ENCODE results near the gene NAXE.
"Not testable (repeated sequence)": the region's sequence is repeated elsewhere in the genome, so short reads cannot be mapped to it uniquely, and the experiment has no call there.

NAXE gene

DNA sequence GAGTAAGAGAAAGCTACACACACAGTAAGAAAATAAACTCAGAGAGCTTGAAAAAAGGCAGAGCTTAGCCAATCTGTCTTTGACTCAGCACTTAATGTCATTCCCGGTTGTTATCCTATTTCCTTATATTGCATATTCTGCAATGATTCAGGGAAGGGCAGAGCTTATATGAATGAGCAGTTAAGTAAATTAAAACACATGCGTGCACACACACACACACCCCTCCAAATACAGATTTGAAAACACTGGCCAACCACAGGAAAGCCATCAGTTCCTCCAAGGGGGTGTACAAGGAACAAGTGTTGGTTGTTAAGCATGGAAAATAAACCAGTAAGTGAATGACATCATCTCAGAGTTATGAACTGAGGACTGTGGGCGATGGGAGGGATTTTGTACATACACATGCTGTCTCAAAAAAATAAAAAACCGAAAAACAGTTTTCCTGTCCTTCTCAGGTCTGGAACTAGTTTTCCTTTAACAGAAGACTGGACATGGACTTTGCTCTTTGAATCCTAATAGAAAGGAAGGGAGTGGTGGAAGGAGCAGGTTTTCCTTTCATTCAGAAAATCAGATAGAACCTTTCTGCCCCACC, 20.2 kb upstream of the NAXE start:
- no peak for DNase-seq (ENCODE audit: low read depth)

- DNase-seq (ENCODE audit: low read depth), result peak; percentile 64
These were observed 19.5 kb upstream of the NAXE start, which contains the start of gene IQGAP3 for GRCh38 chr1:156571919-156572662. TSS of gene IQGAP3 (minus strand) at chr1:156572565. CDS start at chr1:156572529, 36 bp downstream.

GRCh38 chr1:156572663-156573018, 18.9 kb upstream of the NAXE start:
- no peak for DNase-seq (ENCODE audit: low read depth)

GRCh38 chr1:156574039-156574633, 17.4 kb upstream of the NAXE start:
- no peak for DNase-seq (ENCODE audit: low read depth)

- no peak for DNase-seq (ENCODE audit: low read depth)
These were observed 14.0 kb upstream of the NAXE start for GRCh38 chr1:156577550-156577949.

- no peak for DNase-seq (ENCODE audit: low read depth)
These were observed 13.5 kb upstream of the NAXE start for GRCh38 chr1:156578055-156578454.

- no peak for DNase-seq (ENCODE audit: low read depth)
These were observed 12.1 kb upstream of the NAXE start, which contains the start of gene TTC24 for GRCh38 chr1:156579472-156579871. TSS of gene TTC24 (plus strand) at chr1:156579723. CDS start at chr1:156581365, 1,642 bp downstream.

GRCh38 chr1:156581661-156582387, 9.8 kb upstream of the NAXE start:
- no peak for DNase-seq (ENCODE audit: low read depth)

DNA sequence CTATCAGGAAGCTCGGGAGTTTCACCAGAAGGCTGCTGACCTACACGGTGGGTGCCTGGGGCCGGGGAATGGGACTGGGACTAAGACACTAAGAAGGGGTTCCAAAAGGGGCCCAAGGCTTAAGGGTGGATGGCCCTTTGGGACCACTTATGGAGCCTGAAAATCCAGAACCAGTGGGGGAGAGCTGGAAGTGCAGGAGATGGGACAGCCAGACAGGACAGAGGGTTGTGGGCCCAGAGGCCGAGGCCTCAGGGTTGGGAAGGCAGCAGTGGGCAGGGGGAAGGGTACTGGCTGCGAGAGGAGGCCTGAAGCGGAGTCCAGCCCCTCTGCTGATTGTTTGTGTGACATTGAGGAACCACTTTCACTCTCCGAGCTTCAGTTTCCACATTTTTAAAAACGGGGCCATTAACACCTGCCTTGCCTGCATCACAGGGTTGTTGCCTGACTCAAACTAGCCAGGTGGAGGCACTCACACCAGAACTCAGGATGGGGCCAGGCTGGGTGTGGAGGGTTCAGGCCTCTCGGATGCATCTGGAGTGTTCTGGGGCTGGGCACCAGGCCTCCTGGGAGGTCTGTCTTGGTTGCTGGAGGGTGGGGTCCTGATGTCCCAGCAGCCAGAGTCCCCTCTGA, 9.1 kb upstream of the NAXE start:
- no peak for DNase-seq (ENCODE audit: low read depth)

DNA sequence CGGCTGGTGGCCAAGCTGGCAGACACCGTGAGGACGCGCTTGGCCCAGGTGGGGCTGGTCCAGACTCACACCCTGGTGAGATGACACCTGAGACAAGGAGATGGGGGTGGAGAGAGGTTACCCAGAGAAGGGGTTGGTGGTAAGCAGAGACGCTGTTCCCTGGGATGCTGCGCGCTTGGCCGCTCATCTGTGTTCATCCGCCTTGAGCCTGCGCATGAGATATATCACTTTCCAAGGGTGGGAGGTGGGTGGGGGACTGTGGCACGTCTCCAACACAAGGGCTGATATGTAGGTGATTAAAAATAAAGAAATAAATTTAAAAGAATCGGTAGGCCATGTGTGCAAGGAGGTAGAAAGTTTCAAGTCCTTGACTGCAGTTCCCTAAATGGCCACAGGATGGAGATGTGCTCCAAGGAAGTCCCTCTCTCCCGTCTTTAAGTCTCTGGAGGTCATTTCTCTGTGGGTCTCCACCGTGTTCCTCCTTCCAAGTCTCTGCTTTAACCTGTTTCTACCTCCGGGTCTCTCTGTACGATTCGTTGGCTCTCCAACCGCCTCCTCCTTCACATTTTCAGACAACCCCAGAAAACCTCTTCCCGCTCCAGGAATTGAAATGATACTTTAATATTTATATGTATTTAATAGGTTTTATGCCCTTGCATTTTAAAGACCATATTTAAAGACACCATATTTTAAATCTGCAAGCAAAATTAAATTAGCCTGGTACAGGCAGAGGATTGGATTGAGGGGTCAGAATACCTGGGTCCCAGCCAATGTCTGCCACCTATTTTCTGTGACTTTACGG, 7.6 kb upstream of the NAXE start:
- DNase-seq (ENCODE audit: low read depth), result peak; percentile 35

GRCh38 chr1:156584813-156585212, 6.8 kb upstream of the NAXE start:
- DNase-seq (ENCODE audit: low read depth), result no peak

GRCh38 chr1:156586323-156586722, 5.3 kb upstream of the NAXE start:
- no peak for DNase-seq (ENCODE audit: low read depth)

GRCh38 chr1:156586892-156587477, 4.6 kb upstream of the NAXE start:
- no peak for DNase-seq (ENCODE audit: low read depth)

DNA sequence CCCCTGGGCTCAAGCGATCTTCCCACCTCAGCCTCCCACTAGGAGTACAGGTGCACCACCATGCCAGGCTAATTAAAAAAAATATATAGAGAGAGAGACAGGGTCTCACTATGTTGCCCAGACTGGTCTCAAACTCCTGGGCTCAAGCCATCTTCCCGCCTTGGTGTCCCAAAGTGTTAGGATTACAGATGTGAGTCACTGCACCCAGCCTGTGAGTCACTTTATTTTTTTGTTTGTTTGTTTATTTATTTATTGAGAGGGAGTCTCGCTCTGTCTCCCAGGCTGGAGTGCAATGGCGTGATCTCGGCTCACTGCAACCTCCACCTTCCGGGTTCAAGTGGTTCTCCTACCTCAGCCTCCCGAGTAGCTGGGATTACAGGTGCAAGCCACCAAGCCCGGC, 3.6 kb upstream of the NAXE start:
- DNase-seq (ENCODE audit: low read depth), result not testable (repeated sequence)

DNA sequence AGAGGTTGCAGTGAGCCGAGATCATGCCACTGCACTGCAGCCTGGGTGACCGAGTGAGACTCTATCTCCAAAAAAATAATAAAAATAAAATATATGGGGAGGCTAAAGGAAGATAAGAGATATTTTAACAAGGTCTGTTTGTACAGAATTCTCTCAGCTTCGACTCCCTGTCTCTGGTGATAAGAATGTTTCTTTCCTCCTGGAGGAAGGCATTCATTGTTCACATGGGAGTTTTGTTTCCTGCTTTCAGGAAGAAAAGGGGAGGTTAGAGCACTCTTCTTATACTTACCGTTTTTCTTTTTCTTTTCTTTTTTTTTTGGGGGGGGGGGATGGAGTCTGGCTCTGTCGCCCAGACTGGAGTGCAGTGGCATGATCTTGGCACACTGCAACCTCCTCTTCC, 2.0 kb upstream of the NAXE start:
- no peak for DNase-seq (ENCODE audit: low read depth)

- no peak for DNase-seq (ENCODE audit: low read depth)
These were observed 1.0 kb upstream of the NAXE start for GRCh38 chr1:156590326-156591180.

DNA sequence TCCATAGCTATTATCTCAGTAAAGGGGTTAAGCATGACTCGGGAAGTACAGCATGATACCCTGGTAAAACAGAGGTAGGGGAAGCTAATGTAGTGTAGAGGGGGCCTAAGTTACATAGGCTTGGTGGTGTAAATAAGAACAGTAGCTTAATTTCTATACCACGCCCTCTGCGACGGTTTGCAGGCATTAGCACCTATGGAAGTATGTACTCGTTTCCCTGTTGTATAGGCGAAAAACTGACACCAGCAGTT, 470 bp upstream of the NAXE start:
- DNase-seq (ENCODE audit: low read depth), result no peak

- DNase-seq (ENCODE audit: low read depth), result no peak
These were observed 758 bp downstream of the NAXE start for GRCh38 chr1:156592158-156592909.

DNA sequence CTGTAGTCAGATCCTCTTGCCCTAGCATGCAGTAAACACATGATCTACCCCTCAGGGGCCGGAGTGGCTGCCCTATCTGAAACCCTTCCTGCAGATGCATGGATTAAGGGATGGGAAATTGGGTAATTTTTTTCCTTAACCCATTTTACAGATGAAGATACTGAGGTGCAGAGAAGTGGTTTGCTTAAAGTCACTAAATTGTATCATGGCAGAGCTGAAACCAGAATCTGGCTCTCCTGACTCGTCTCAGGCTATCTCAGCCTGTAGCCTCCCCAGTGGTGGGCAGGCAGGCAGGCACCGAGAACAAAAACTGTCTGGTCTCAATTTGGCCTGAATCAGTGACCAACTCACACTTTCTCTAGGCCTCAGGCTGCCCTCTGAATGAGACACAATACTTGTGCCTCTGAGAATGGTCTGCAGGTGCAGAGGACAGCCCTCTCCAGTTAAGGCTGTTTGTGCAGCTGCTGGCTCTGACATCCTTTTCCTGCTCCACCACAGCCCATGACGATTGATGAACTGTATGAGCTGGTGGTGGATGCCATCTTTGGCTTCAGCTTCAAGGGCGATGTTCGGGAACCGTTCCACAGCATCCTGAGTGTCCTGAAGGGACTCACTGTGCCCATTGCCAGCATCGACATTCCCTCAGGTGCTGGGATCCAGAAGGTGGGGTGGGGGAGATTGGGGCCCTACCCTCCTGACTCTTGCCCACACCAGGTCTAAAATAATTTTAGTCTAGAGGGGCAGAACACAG, 1.5 kb downstream of the NAXE start:
- no peak for DNase-seq (ENCODE audit: low read depth)
